Lower leg skin (tissue), 4 donors: ENCODE data around the gene CDON. TPM values are rescaled to one million over a fixed set of nuclear protein-coding genes. Genes with fewer than 3 reads are reported as not detected.

Experiments used
- DNase-seq, 2 donors: peaks; one replicate each; pipeline ENCODE4 v3.0.0-alpha.2; 2019; ENCODE audit warnings: low spot score in 2 of 2
- H3K4me3 ChIP-seq: fragments of 200-600 bp; sonication (generic); 2 replicates; pipeline ENCODE4 v1.5.1; 2017; ENCODE audit warnings: mild to moderate bottlenecking, low read depth; ENCODE audit not compliant: poor library complexity, severe bottlenecking
- CTCF ChIP-seq, 3 donors: fragments of 450-650 bp; IDR thresholded peaks; one replicate each; pipeline ENCODE4 v1.5.1; 2016; ENCODE audit warnings: antibody characterized with exemption in 3 of 3, mild to moderate bottlenecking in 3 of 3, moderate library complexity in 2 of 3
- POLR2A ChIP-seq, 2 donors: fragments of 450-650 bp; IDR thresholded peaks; one replicate each; pipeline ENCODE4 v1.6.1; 2016 to 2017; ENCODE audit warnings: antibody characterized with exemption in 2 of 2, mild to moderate bottlenecking in 1 of 2, moderate library complexity in 1 of 2
- WGBS, 2 donors: methylation state at CpG; one replicate each; pipeline ENCODE4 v1.1.5; 2018; 5-methylcytosine and 5-hydroxymethylcytosine counted together
- intact Hi-C: fragments of 100-400 bp; cut with DNase I; formaldehyde crosslinking; loops from one replicate; pipeline ENCODE4 v1.15.0; 2023; ENCODE audit warnings: low total_unique reads
- total RNA-seq, 4 donors: library from RNA; depleted of rRNA; stranded (reverse); fragments of >200 nt; gene quantifications; one replicate each; pipeline ENCODE4 v1.1.0, GENCODE V29; 2016

Gene CDON
- total RNA-seq, 4 donors from 2014 or later, result 12.3 to 21.0 (median 18.0) TPM

GRCh38 chr11:126058105-126058874 lies 4.4 kb downstream of the CDON start:
- TF ChIP-seq POLR2A (IDR thresholded peaks at IDR 0.05) (no peak), CTCF (IDR thresholded peaks at IDR 0.05) (no peak)
- 43 to 45% methylated on average over 6 of the region's 6 CpGs for WGBS, 2 donors
- intact Hi-C loops, result no loop called here
- DNase-seq, result no peak
- H3K4me3 ChIP-seq, result no peak overlapping the region

- DNase-seq, result no peak
- WGBS, 2 donors, result 82 to 84% methylated on average over 5 of the region's 5 CpGs
- intact Hi-C loops, result no loop called here
- no peak overlapping the region for H3K4me3 ChIP-seq
- no peak for TF ChIP-seq CTCF (IDR thresholded peaks at IDR 0.05)
- no peak for TF ChIP-seq POLR2A (IDR thresholded peaks at IDR 0.05)
Observed at GRCh38 chr11:126054882-126055281, 7.8 kb downstream of the CDON start.

GRCh38 chr11:126054408-126054807 lies 8.3 kb downstream of the CDON start:
- no peak for DNase-seq
- intact Hi-C loops, result no loop called here
- TF ChIP-seq POLR2A (IDR thresholded peaks at IDR 0.05) (no peak), CTCF (IDR thresholded peaks at IDR 0.05) (no peak)
- 39% methylated on average over 5 of the region's 5 CpGs for WGBS, 2 donors
- no peak overlapping the region for H3K4me3 ChIP-seq

- TF ChIP-seq CTCF (IDR thresholded peaks at IDR 0.05) (no peak), POLR2A (IDR thresholded peaks at IDR 0.05) (no peak)
- no peak for DNase-seq
- WGBS, 2 donors, result 57 to 63% methylated on average over 7 of the region's 7 CpGs
- intact Hi-C loops, result no loop called here
- H3K4me3 ChIP-seq, result no peak overlapping the region
Observed at GRCh38 chr11:126053415-126054286, 9.0 kb downstream of the CDON start.

GRCh38 chr11:126051117-126051516 lies 11.5 kb downstream of the CDON start:
- TF ChIP-seq POLR2A (IDR thresholded peaks at IDR 0.05) (no peak), CTCF (IDR thresholded peaks at IDR 0.05) (no peak)
- WGBS, 2 donors, result 40 to 51% methylated on average over 3 of the region's 3 CpGs
- no peak overlapping the region for H3K4me3 ChIP-seq
- no peak for DNase-seq
- intact Hi-C loops, result no loop called here
